Neuronal stem cell (in vitro differentiated cells): ENCODE data around the gene PPFIBP1.
"Not testable (repeated sequence)": the region's sequence is repeated elsewhere in the genome, so short reads cannot be mapped to it uniquely, and the experiment has no call there.

Experiments
- DNase-seq: peaks from one replicate; pipeline ENCODE4 v3.0.0-alpha.2; 2013; ENCODE audit warnings: low spot score
- H2AFZ ChIP-seq: one replicate; pipeline ENCODE4 v1.6.1; 2013; ENCODE audit warnings: mild to moderate bottlenecking, low read length, inconsistent platforms
- H2AK5ac ChIP-seq: 2 replicates; pipeline ENCODE4 v1.6.1; 2013; ENCODE audit warnings: low read depth, mild to moderate bottlenecking, inconsistent platforms, low read length, moderate library complexity, mixed read lengths
- H2BK120ac ChIP-seq: 2 replicates; pipeline ENCODE4 v1.6.1; 2013; ENCODE audit warnings: low read depth, mild to moderate bottlenecking, inconsistent platforms, low read length, moderate library complexity, mixed read lengths
- H2BK12ac ChIP-seq: one replicate; pipeline ENCODE4 v1.6.1; 2013; ENCODE audit warnings: low read length, inconsistent platforms
- H2BK15ac ChIP-seq: 2 replicates; pipeline ENCODE4 v1.6.1; 2013; ENCODE audit warnings: mild to moderate bottlenecking, low read length, inconsistent platforms, mixed read lengths
- H2BK5ac ChIP-seq: one replicate; pipeline ENCODE4 v1.6.1; 2013; ENCODE audit warnings: inconsistent platforms, mild to moderate bottlenecking, low read length, moderate library complexity
- H3K14ac ChIP-seq: one replicate; pipeline ENCODE4 v1.6.1; 2013; ENCODE audit warnings: low read length, inconsistent platforms
- H3K18ac ChIP-seq: 2 replicates; pipeline ENCODE4 v1.6.1; 2013; ENCODE audit warnings: low read length, inconsistent platforms
- H3K23ac ChIP-seq: 2 replicates; pipeline ENCODE4 v1.6.1; 2013; ENCODE audit warnings: low read depth, mild to moderate bottlenecking, mixed read lengths, low read length, inconsistent platforms; ENCODE audit not compliant: poor library complexity
- H3K27ac ChIP-seq: replicated peaks from 3 replicates; pipeline ENCODE4 v1.5.1; 2013; ENCODE audit warnings: low read length, inconsistent platforms
- H3K27me3 ChIP-seq, 3 experiments: 2 replicates each; pipeline ENCODE4 v1.6.1; 2013; ENCODE audit warnings: low read length in 3 of 3, mild to moderate bottlenecking in 2 of 3, inconsistent platforms in 1 of 3, low read depth in 1 of 3, mixed read lengths in 1 of 3, moderate library complexity in 1 of 3; ENCODE audit not compliant: control insufficient read depth in 3 of 3, insufficient read depth in 3 of 3
- H3K36me3 ChIP-seq, 2 donors: replicated peaks in 1 of 2; 2 replicates each; pipeline ENCODE4 v1.6.1; 2013; ENCODE audit warnings: low read length in 2 of 2; ENCODE audit not compliant: control insufficient read depth in 2 of 2, insufficient read depth in 2 of 2
- H3K4ac ChIP-seq: 2 replicates; pipeline ENCODE4 v1.6.1; 2013; ENCODE audit warnings: inconsistent platforms, mild to moderate bottlenecking, low read length, moderate library complexity
- H3K4me1 ChIP-seq, 2 donors: 1 replicate in 1 of 2; 2 replicates in 1 of 2; pipeline ENCODE4 v1.6.1; 2013; ENCODE audit warnings: low read length in 2 of 2, low read depth in 1 of 2; ENCODE audit not compliant: control insufficient read depth in 2 of 2, insufficient read depth in 1 of 2
- H3K4me2 ChIP-seq: one replicate; pipeline ENCODE4 v1.6.1; 2013; ENCODE audit warnings: mild to moderate bottlenecking, low read length, inconsistent platforms; ENCODE audit not compliant: insufficient read depth, poor library complexity, severe bottlenecking
- H3K4me3 ChIP-seq, 2 donors: 2 replicates each; pipeline ENCODE4 v1.5.1; 2013; ENCODE audit warnings: low read length in 2 of 2, mild to moderate bottlenecking in 2 of 2, inconsistent platforms in 1 of 2, moderate library complexity in 1 of 2
- H3K79me1 ChIP-seq: one replicate; pipeline ENCODE4 v1.6.1; 2013; ENCODE audit warnings: low read depth, mild to moderate bottlenecking, inconsistent platforms, low read length, moderate library complexity
- H3K9ac ChIP-seq: one replicate; pipeline ENCODE4 v1.6.1; 2013; ENCODE audit warnings: mild to moderate bottlenecking, low read depth, low read length, inconsistent platforms; ENCODE audit not compliant: poor library complexity
- H3K9me3 ChIP-seq, 2 donors: replicated peaks in 1 of 2; 2 replicates each; pipeline versions ENCODE3 to v1.6.1; 2013; ENCODE audit warnings: low read length in 2 of 2, mild to moderate bottlenecking in 2 of 2, inconsistent platforms in 1 of 2, low read depth in 1 of 2, mixed read lengths in 1 of 2, moderate library complexity in 1 of 2; ENCODE audit not compliant: control insufficient read depth in 2 of 2, insufficient read depth in 1 of 2
- H4K8ac ChIP-seq: one replicate; pipeline ENCODE4 v1.6.1; 2013; ENCODE audit warnings: low read depth, mild to moderate bottlenecking, inconsistent platforms, low read length, moderate library complexity
- H4K91ac ChIP-seq: one replicate; pipeline ENCODE4 v1.6.1; 2013; ENCODE audit warnings: low read length, low read depth, mild to moderate bottlenecking, inconsistent platforms; ENCODE audit not compliant: poor library complexity
- WGBS, 2 donors: extraction: QIAGEN DNeasy Blood & Tissue Kit; methylation state at CpG; one replicate each; pipeline ENCODE4 v1.1.7; 2013; ENCODE audit warnings: missing lambda C conversion rate in 2 of 2, mixed read lengths in 1 of 2; ENCODE audit not compliant: insufficient read length in 2 of 2, insufficient replicate concordance in 1 of 2; ENCODE audit errors: extremely low coverage in 2 of 2; 5-methylcytosine and 5-hydroxymethylcytosine counted together

PPFIBP1 gene

GRCh38 chr12:27636569-27636968 lies 112.6 kb downstream of the PPFIBP1 start:
- not testable (repeated sequence) for H3K4me3 ChIP-seq, DNase-seq, H3K27ac ChIP-seq, H3K4me1 ChIP-seq, H3K27me3 ChIP-seq, H4K91ac ChIP-seq, H2BK120ac ChIP-seq, H3K79me1 ChIP-seq, H3K9me3 ChIP-seq, H2AK5ac ChIP-seq, H3K9ac ChIP-seq, H3K23ac ChIP-seq, H3K36me3 ChIP-seq, H2AFZ ChIP-seq, H4K8ac ChIP-seq, H2BK15ac ChIP-seq, H2BK5ac ChIP-seq, H3K4ac ChIP-seq, H3K18ac ChIP-seq, H2BK12ac ChIP-seq, H3K14ac ChIP-seq, H3K4me2 ChIP-seq
- WGBS, 2 donors: no CpG with 5 or more reads among the region's 4 CpGs

GRCh38 chr12:27637524-27637923 lies 113.5 kb downstream of the PPFIBP1 start:
- no peaks in the 10 kb centered on the region for H3K36me3 ChIP-seq
- H3K79me1 ChIP-seq: no peaks in the 10 kb centered on the region
- H3K18ac ChIP-seq: no peak overlapping the region
- no peaks in the 10 kb centered on the region for H3K9me3 ChIP-seq
- no peak overlapping the region for H4K8ac ChIP-seq
- no peak overlapping the region for H3K4me3 ChIP-seq
- no peak overlapping the region for H2AFZ ChIP-seq
- H3K9ac ChIP-seq: no peak overlapping the region
- DNase-seq: no peak
- H3K4ac ChIP-seq: no peak overlapping the region
- no CpG with 5 or more reads among the region's 1 CpG for WGBS, 2 donors
- no peaks in the 10 kb centered on the region for H3K27me3 ChIP-seq
- no peak overlapping the region for H3K27ac ChIP-seq
- peaks cover 0 to 1% of the 10 kb centered on the region in 2 donors for H3K4me1 ChIP-seq
- H2AK5ac ChIP-seq: no peak overlapping the region
- H2BK12ac ChIP-seq: no peak overlapping the region
- no peak overlapping the region for H2BK5ac ChIP-seq
- H3K4me2 ChIP-seq: no peak overlapping the region
- H2BK15ac ChIP-seq: no peak overlapping the region
- no peak overlapping the region for H3K14ac ChIP-seq
- no peak overlapping the region for H4K91ac ChIP-seq
- H2BK120ac ChIP-seq: no peak overlapping the region
- H3K23ac ChIP-seq: no peak overlapping the region

- Histone ChIP-seq H2BK12ac (no peak overlapping the region), H3K4me1 (peaks cover 0 to 1% of the 10 kb centered on the region in 2 donors)
- WGBS, 2 donors: no CpG with 5 or more reads among the region's 3 CpGs
These were observed 115.3 kb downstream of the PPFIBP1 start for GRCh38 chr12:27639265-27639664.

GRCh38 chr12:27640566-27641200 lies 116.7 kb downstream of the PPFIBP1 start:
- H2AK5ac ChIP-seq, H2BK15ac ChIP-seq, H3K14ac ChIP-seq, H4K91ac ChIP-seq, DNase-seq, H3K36me3 ChIP-seq, H3K4me1 ChIP-seq, H3K27me3 ChIP-seq, H3K4me2 ChIP-seq, H4K8ac ChIP-seq, H3K9me3 ChIP-seq, H3K23ac ChIP-seq, H2BK5ac ChIP-seq, H2BK120ac ChIP-seq, H3K79me1 ChIP-seq, H3K4ac ChIP-seq, H3K9ac ChIP-seq, H2BK12ac ChIP-seq, H3K4me3 ChIP-seq, H3K27ac ChIP-seq, H3K18ac ChIP-seq, H2AFZ ChIP-seq: not testable (repeated sequence)
- no CpG with 5 or more reads among the region's 7 CpGs for WGBS, 2 donors

More at GRCh38 chr12:27639265-27639664, 115.3 kb downstream of the PPFIBP1 start:
- no peak overlapping the region for H2BK120ac ChIP-seq
- H3K18ac ChIP-seq: no peak overlapping the region
- H3K27me3 ChIP-seq: no peaks in the 10 kb centered on the region
- no peak overlapping the region for H3K14ac ChIP-seq
- H3K4ac ChIP-seq: no peak overlapping the region
- no peak overlapping the region for H3K4me2 ChIP-seq
- H3K36me3 ChIP-seq: no peaks in the 10 kb centered on the region
- no peak for DNase-seq
- H3K9ac ChIP-seq: no peak overlapping the region
- no peak overlapping the region for H3K4me3 ChIP-seq
- H3K27ac ChIP-seq: no peak overlapping the region
- no peak overlapping the region for H2AFZ ChIP-seq
- no peak overlapping the region for H2BK5ac ChIP-seq
- no peak overlapping the region for H4K8ac ChIP-seq
- H3K23ac ChIP-seq: no peak overlapping the region
- H3K9me3 ChIP-seq: no peaks in the 10 kb centered on the region
- H2BK15ac ChIP-seq: no peak overlapping the region
- H4K91ac ChIP-seq: no peak overlapping the region
- H3K79me1 ChIP-seq: no peaks in the 10 kb centered on the region
- no peak overlapping the region for H2AK5ac ChIP-seq
